Parathyroid adenoma (tissue), 2 donors: ENCODE data around the gene EWSR1.

Experiments
- H2AFZ ChIP-seq: fragments of 300-600 bp; sonication (generic); one replicate; pipeline ENCODE4 v1.7.0; 2017; ENCODE audit warnings: antibody characterized with exemption, mild to moderate bottlenecking
- H3K27ac ChIP-seq: fragments of 300-600 bp; sonication (generic); one replicate; pipeline ENCODE4 v1.7.0; 2017
- H3K27me3 ChIP-seq: fragments of 300-600 bp; sonication (generic); one replicate; pipeline ENCODE4 v1.7.0; 2017; ENCODE audit warnings: low read length; ENCODE audit not compliant: control insufficient read depth, insufficient read depth
- H3K36me3 ChIP-seq: fragments of 300-600 bp; sonication (generic); one replicate; pipeline ENCODE4 v1.7.0; 2017; ENCODE audit warnings: low read length; ENCODE audit not compliant: control insufficient read depth, insufficient read depth
- H3K4me1 ChIP-seq: fragments of 300-600 bp; sonication (generic); one replicate; pipeline ENCODE4 v1.7.0; 2017; ENCODE audit warnings: control low read depth
- H3K4me2 ChIP-seq: fragments of 300-600 bp; sonication (generic); one replicate; pipeline ENCODE4 v1.7.0; 2017; ENCODE audit warnings: low read length
- H3K4me3 ChIP-seq: fragments of 300-600 bp; sonication (generic); one replicate; pipeline ENCODE4 v1.7.0; 2017; ENCODE audit warnings: low read depth, low read length
- H3K79me2 ChIP-seq: fragments of 300-600 bp; sonication (generic); one replicate; pipeline ENCODE4 v1.7.0; 2017; ENCODE audit warnings: control low read depth
- H3K9ac ChIP-seq: fragments of 300-600 bp; sonication (generic); one replicate; pipeline ENCODE4 v1.7.0; 2017; ENCODE audit warnings: mild to moderate bottlenecking
- H3K9me3 ChIP-seq: fragments of 300-600 bp; sonication (generic); one replicate; pipeline ENCODE4 v1.7.0; 2017; ENCODE audit warnings: low read length; ENCODE audit not compliant: control insufficient read depth
- TF ChIP-seq, protein P1 (sequence below): fragments of 300-600 bp; sonication (generic); IDR thresholded peaks from one replicate; pipeline ENCODE4 v1.7.0; 2017; ENCODE audit warnings: antibody characterized with exemption, mild to moderate bottlenecking
- donor health status: primary hyperparathyroidism.

EWSR1 gene

DNA sequence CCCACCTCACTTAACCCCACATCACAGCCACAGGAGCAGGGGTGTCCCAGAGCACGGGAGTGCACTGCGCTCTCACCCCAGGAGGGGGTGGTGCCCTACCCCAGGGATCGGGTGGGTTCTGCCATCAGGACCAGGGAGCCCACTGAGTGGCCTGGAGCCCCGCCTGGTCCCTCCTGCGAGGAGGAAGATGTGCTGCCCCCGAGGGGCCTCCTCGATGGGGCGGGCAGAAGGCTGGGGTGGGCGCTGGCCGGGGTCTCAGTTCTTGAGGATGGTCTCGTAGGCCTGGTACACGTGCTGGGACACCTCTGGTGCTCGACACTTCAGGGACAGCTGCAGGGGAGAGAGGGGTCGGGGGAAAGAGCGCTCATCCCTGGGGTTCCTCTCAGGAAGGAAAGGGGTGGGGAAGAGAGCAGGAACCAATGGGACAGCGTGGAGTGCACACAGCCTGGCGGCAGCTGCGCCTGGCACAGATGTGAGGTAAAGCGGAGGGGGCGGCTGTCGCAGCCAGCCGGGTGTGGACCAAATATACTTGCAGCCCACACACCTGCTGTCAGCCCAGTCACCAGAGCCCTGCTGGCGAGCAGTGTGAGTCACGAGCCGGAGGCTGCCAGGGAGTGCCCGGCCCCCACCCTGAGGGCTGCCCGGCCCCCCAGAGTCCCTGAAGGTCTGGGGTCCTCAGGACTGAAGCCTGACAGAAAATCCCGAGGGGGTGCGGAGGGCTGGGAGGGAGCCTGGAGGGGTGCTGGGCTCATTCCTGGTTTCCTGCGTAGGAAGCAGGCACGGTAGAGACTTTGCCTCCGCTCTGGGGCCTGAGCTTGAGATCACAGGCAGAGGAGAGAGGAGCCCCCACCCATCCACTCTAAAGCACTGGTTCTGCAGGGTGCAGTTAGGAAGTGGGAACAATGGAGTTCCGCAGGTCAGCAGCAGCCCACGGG, 60.8 kb downstream of the EWSR1 start:
- Histone ChIP-seq H3K27me3 (no peaks in the 10 kb centered on the region), H3K36me3 (no peaks in the 10 kb centered on the region), H3K4me2 (no peak overlapping the region), H3K9me3 (no peaks in the 10 kb centered on the region), H3K27ac (no peak overlapping the region), H2AFZ (no peak overlapping the region), H3K9ac (no peak overlapping the region), H3K4me1 (no peaks in the 10 kb centered on the region), H3K4me3 (no peak overlapping the region), H3K79me2 (no peaks in the 10 kb centered on the region)
- TF ChIP-seq, protein P1, sequence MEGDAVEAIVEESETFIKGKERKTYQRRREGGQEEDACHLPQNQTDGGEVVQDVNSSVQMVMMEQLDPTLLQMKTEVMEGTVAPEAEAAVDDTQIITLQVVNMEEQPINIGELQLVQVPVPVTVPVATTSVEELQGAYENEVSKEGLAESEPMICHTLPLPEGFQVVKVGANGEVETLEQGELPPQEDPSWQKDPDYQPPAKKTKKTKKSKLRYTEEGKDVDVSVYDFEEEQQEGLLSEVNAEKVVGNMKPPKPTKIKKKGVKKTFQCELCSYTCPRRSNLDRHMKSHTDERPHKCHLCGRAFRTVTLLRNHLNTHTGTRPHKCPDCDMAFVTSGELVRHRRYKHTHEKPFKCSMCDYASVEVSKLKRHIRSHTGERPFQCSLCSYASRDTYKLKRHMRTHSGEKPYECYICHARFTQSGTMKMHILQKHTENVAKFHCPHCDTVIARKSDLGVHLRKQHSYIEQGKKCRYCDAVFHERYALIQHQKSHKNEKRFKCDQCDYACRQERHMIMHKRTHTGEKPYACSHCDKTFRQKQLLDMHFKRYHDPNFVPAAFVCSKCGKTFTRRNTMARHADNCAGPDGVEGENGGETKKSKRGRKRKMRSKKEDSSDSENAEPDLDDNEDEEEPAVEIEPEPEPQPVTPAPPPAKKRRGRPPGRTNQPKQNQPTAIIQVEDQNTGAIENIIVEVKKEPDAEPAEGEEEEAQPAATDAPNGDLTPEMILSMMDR: no peak

DNA sequence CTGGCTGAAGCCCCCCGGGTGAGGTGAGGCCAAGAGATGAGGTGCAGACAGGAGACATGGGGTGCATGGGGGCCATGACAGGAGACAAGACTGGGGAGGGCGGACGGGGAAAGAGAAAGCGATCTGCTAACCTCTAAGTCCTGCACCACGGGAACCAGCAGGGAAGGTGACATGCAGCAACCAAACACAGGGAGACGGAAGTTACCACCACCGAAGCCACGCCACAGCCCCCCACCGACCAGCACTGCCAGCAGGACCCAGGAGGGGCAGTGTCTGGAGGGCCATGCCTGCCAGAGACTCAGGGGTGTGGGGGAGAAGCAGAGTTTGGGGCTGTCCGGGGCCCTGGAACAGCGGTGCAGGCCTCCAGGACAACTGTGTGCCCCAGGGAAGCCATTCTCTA, 61.5 kb downstream of the EWSR1 start:
- Histone ChIP-seq H2AFZ (no peak overlapping the region), H3K4me2 (no peak overlapping the region), H3K9ac (no peak overlapping the region)

DNA sequence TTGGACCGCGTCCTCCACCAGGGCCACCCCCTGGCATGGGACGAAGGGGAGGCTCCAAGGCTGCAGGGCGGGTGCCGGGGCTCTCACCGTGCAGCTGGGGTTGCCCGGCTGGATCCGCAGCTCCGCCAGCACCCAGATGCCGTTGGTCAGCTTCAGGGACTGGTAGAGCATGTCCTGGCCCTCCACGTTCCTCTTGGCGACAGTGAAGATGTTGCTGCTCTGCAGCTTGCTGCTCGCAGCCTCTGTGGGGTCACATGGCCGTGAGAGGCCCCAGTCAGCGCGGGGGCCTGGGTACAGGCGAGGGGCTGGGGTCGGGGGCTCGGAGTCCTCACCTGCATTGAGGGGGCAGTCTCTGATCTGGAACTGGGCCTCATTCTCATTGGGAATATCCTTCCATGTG, 62.2 kb downstream of the EWSR1 start:
- Histone ChIP-seq H3K9ac (no peak overlapping the region), H3K36me3 (no peaks in the 10 kb centered on the region), H3K4me1 (no peaks in the 10 kb centered on the region), H3K9me3 (no peaks in the 10 kb centered on the region), H3K4me2 (no peak overlapping the region), H3K4me3 (no peak overlapping the region), H3K27me3 (no peaks in the 10 kb centered on the region), H2AFZ (no peak overlapping the region), H3K27ac (no peak overlapping the region), H3K79me2 (no peaks in the 10 kb centered on the region)
- TF ChIP-seq, protein P1: no peak

More for the DNA sequence above, 61.5 kb downstream of the EWSR1 start:
- Histone ChIP-seq H3K4me1 (no peaks in the 10 kb centered on the region), H3K36me3 (no peaks in the 10 kb centered on the region), H3K27me3 (no peaks in the 10 kb centered on the region), H3K27ac (no peak overlapping the region), H3K9me3 (no peaks in the 10 kb centered on the region), H3K4me3 (no peak overlapping the region), H3K79me2 (no peaks in the 10 kb centered on the region)
- TF ChIP-seq, protein P1: no peak

DNA sequence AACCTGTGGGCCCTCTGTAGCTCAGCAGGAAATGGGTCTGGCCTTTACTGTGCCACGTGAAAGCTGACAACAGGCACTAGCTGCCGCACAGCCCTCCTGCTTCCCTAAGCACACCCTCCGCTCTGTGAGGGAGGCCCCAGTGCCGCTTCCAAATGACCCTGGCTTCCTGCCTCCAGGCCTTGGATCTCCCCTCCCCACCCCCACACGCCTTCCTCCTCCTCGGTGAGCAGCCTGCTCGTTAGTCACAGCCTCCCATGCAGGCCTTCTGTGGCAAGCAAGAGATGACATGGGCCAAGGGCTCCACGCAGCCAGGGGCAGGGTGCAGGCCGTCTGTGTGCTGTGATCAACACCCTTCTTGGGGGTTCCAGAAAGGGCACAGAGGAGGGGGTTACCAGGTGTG, 62.7 kb downstream of the EWSR1 start:
- H3K36me3 ChIP-seq: no peaks in the 10 kb centered on the region

More for the DNA sequence above, 62.7 kb downstream of the EWSR1 start:
- H2AFZ ChIP-seq: no peak overlapping the region
- no peak overlapping the region for H3K4me2 ChIP-seq
- H3K27ac ChIP-seq: no peak overlapping the region
- TF ChIP-seq, protein P1: no peak
- no peaks in the 10 kb centered on the region for H3K4me1 ChIP-seq
- H3K79me2 ChIP-seq: no peaks in the 10 kb centered on the region
- no peak overlapping the region for H3K9ac ChIP-seq
- no peaks in the 10 kb centered on the region for H3K9me3 ChIP-seq
- no peaks in the 10 kb centered on the region for H3K27me3 ChIP-seq
- H3K4me3 ChIP-seq: no peak overlapping the region
